Activated CD8-positive, alpha-beta memory T cell treated with anti-CD3 and anti-CD28 coated beads, Interleukin-2, amount 50 U/mL, for 24 hours (primary cell): ENCODE measurements around the gene NRP1.
"Not testable (repeated sequence)": the region's sequence is repeated elsewhere in the genome, so short reads cannot be mapped to it uniquely, and the experiment has no call there.

Experiments used
- DNase-seq: peaks from one replicate; pipeline ENCODE4 v3.0.0-alpha.2; 2020; ENCODE audit errors: extremely low read depth

NRP1 gene

DNA sequence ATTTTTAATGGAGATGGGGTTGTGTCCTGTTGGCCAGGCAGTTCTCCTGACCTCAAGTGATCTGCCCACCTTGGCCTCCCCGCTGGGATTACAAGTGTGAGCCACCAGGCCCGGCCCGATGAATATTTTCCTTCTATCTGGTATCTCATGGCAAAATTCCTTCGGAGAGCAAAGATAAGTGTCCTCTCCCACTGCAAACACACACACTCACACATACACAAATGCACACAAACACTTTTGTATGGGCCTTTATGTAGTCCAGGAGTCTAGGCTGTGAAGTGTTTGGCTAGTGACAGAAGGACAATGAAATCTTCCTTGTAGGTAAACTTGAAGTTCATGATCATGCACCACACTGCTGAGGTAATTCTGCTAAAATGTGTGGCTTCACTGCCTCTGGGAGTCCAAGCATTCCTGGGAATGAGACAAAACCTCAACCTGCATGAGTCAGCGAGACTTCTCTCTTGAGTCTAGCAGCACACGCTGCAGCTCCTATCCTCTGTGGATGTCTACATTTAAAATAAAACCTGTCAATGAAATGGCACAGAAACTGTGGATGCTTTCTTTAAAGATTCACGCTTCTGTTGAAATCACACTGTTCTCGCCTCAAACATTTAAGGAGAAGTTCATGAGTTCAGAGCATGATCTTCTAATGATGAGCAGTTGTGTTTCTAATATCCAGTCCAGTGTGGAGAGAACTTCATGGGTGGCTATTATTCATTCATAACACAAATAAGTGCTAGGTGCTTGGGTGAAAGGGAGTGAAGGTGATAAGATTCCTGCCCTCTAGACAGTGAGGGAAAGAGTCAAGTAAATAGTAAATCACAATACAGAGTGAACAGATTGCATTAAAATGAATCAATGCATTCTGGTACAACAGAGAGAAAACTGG, 96.5 kb downstream of the NRP1 start:
- no peak for DNase-seq

DNA sequence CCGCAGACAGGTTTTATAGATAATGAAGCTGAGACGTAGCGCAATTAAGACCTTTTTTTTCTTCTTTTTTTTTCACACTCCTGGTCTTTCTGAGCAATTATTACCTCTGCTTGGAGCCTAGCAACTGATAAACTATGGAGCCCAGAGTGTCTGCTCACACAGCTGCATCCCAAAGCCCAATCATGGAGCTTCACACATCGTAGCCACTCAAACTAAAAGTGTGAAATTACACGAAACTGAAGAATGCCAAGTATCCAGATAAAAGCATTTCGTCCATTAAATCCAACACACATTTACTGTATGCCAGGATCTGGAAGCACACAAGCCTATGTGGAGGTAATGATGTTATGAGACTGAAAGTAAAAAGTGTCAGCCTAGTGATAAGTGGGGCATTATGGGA, 97.6 kb downstream of the NRP1 start:
- no peak for DNase-seq

DNA sequence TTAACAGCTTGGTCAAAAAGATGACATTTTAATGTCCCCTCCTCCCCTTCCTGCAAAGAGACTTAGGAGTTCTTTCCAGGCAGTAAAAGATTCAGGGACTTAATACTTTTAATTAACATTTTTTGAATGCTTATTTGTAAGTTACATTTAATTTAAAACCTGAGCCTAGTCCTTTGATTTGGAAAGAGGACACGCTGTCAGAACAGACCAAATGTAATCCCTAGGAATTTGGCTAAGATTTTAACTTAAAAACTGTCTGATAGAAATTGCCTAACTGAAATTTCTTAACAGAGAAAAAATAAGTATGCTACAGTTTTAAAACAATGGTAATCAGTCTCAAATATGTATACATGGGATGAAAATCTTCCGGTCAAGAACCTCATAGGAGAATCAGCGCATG, 98.5 kb downstream of the NRP1 start:
- DNase-seq: no peak

DNA sequence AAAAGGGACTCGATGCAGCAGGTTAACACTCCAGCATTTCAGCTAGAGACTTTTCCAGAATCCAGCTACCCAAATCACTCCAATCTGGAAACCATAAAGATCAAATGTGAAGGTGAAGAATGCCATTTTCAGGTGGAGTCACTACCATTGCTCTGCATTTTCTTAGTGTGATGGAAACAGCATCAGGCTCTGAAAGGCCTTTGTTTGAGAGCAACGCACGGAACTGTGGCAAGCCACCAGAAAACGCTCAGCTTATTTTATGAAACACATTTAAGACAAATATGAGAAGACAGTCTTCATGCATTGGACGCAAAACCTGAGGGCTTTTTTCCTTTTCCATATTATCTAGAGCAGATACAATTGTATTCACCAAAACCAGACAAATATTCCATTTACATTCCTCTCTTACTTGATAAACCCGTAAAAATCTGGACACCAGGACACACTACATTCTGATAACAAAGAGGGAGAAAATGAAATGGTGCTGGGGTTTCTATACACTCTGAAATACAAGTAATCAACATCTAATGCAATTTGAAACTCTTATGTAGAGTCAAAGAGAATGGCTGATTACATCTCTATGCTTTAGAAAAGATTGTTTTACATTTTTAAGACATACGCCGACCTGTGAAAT, 99.1 kb downstream of the NRP1 start:
- no peak for DNase-seq

DNA sequence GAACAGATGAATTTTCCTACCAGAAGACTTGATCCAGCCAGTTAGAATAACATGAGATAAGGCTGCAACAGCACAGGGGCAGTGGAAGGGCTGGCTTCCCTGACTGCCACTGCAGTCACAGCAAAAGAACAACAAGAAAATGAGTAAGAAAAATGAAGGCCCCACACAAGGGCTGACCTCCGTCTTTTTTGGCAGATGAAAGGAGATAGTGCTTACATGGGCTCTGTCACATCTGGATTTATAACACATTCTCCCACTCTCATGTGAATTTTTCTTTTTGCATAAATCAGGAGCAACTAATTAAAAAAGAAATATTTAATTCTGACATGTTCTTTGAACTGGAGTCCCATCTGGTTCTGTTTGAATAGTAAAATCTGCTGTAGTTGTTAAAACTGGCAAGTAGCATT, 99.6 kb downstream of the NRP1 start:
- DNase-seq: no peak

DNA sequence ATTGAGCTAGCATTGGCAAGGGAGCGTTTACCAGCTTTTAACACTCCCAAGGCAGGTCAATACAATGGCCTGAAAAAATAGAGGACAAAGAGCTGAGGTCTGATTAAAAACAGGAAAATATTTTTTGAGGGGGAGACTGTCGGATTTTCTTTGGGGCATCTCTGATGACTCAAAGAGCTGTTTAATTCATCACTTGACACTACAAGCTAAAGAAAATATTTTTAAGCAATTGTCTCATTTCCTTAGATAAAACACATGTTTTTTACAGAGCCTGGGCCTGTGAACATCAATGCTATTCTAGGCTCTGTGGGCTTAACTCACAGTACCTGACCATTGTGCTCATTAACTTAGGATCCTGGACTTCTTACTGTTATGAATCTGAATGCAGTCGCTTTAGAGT, 100.8 kb downstream of the NRP1 start:
- DNase-seq: no peak

DNA sequence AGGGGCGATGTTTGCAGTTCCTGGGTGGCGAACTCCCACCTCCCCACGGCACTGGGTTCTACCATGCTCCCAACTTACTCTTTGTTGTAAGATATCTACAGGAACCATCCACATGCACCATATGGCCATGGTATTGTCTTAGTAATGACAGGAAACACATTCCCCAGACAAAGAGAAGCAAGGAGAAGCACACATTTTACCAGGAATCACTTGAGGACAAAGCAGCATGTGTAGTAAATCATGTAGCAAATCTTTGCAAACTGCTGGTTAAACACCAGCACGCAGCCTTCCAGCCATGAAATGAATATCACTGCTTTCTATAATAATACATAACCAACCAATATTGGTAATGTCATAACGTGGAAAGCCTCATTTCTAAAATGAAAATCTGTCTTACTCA, 101.2 kb downstream of the NRP1 start:
- DNase-seq: no peak

DNA sequence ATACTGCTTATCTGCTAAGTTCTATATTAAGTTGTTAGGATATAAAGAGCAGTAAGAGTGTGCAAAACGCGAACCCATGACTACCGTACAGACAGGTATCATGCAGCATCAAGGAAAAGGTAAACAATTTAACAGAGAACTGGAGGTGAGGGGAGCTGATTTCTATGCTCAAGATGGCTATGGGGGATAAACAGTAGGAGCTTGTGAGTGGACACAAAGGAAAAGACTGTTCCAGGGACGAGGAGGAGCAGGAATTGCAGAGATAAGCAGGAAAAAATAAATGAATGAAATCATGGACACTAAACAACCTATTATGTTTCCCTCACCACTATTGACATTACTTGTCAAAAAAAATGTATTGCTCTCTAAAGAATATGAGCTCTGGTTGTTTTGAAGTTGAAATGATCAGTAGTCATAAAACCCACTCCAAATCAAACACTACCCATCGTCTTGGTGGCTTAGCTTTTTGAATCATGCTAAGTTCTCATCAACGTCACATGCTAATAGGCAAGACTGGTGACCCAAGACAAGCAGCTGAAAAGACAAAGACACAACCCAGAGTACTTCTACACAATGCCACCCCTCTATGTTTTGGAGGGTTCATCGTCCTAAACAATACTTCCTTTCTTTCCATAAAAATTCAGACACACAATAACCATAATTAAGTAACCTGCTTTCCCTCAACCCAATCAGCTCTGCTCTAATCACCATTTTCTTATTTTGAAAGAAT, 102.7 kb downstream of the NRP1 start:
- no peak for DNase-seq

DNA sequence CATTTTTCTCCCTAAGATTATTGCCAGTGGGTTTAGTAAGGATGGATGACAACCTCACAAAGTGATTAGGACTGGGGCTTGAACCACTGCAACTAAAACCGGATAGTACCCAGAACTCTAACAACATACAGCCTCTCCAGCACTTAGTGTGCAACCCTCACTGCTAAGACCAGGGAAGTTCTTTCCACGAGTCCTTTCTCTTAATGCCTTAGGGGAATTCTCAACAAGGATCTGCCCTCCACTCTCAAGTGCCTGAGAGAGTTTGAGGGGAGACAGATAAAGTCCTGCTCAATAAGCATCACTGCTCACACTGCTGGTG, 104.6 kb downstream of the NRP1 start:
- DNase-seq: no peak

DNA sequence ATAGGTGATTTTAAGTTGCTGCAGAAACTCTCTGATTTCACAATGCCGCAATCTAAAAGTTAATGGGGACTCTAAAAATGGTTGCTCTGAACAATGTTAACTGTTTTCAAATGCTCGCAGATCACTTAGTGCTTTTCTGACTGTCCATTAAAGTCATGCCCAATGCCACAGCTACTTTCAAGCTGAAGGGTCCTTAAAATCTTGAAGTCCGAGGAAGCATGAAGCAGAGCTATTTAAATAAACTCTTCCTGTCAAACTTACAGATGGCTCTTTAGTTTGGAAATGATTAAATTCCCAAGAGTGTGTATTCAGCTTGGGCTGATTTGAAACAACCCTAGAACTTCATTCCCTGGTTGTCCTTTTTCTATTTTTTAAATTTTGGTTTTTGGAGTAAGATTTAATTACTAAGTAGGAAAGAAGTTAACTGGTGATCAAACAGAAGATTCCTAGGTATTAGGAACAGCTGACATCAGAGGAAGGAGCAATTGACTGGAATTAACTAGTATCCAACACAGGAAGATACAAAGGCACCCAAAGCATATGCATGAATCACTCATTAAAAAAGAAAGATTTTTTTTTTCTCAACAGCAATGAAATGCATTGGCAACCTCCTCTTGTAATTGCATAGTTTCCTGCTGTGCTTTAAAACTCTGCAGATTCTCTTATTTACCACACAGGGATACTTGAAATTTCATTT, 105.1 kb downstream of the NRP1 start:
- DNase-seq: no peak

DNA sequence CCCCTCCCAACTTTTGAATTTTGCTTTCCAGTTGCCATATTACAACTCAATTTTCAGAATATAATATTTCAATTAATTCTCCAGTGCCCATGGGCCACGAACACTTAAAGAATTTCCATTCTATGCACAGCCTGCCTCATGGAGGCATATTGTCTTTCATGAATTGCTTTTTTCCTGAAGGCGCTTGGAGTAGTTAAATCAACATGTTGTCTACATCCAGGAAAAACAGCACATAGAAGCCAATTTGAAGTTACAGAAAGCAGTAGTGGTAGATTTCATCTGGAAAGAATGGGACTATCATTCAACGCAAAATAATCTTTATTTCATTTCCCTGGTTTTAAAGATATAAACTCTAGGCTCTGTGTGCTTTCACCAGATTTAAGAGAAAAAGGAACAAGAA, 106.0 kb downstream of the NRP1 start:
- no peak for DNase-seq

DNA sequence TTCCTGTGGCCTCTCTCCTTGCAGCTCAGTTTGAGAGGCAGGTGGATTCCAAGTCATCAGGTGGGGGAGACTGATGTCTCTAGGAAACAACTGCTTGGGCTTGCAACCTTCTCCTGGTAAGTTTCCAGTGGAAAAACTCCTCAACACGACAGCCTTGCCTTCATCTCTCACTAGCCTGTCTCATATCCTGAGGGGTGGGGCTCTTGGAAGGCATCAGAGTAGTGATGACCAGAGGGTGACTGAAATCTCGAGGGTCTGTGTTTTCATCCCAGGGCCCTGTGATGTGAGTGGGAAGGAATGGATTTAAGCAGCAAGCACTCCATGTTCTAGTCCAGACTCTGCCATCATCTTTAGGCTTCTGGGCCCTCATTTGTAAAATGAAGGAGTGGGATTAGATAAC, 107.0 kb downstream of the NRP1 start:
- DNase-seq: no peak

DNA sequence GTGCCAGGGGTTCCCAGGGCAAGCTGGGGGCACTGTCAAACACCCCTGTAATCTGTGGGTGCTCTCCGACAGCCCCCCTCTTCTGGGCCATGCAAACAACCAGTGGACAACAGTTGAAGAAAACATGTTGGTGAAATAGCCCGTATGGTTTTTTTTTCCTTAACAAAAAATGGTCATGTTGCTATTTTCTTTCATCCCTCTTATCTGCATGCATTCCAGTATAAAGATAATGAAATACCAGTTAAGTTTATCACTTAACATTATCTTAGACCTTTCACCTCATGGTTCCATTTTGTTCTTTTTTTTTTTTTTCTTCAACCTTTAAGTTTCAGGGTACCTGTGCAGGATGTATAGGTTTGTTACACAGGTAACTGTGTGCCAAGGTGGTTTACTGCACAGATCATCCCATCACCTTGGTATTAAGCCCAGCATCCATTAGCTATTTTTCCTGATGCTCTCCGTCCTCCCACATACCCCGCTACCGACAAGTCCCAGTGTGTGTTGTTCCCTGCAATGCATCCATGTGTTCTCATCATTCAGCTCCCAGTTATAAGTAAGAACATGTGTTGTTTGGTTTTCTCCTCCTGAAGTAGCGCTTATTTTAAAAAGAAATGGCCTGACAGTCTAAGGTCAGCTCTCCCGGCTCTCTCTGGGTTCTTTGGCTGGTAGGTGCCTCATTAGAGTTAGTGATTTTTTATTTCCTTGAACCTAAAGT, 110.1 kb downstream of the NRP1 start:
- DNase-seq: no peak

DNA sequence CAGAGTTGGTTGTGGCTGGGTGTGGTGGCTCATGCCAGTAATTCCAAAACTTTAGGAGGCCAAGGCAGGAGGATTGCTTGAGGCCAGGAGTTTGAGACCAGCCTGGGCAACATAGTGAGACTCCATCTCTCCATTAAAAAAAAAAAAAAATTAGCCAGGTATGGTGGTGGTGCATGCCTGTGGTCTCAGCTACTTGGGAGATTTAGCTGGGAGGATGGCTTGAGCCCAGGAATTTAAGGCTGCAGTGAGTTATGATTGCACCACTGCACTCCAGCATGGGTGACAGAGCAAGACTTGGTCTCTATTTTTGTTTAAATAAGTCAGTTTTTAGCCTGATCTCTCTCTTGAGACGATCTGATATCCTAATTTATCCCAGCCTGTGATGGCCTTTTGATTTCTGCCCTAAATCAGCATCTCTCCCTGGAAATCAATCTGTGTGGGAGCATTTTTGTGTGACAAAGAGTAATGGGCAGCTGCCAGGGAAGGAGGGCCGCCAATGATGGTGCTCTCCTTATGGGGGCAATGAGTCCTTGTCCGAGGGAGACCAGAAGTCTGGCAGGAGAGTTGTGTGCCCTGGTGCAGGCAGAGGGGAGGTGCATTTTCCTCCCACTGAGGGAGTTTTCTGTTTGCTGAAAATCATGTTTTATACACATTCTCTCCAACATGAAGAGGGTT, 111.0 kb downstream of the NRP1 start:
- no peak for DNase-seq

DNA sequence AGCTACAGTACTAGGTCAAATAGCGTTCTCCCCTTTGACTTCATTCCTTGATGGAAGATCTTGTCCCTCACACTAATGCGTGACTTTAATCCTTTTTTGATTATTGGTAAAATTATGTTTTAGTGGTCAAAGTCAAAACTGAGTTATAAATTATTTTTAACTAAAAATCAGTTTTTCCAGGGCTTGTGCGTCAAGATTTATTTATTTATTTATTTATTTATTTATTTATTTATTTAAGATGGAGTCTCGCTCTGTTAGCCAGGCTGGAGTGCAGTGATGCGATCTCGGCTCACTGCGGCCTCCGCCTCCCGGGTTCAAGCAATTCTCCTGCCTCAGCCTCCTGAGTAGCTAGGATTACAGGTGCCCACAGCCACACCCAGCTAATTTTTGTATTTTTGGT, 112.2 kb downstream of the NRP1 start:
- not testable (repeated sequence) for DNase-seq

DNA sequence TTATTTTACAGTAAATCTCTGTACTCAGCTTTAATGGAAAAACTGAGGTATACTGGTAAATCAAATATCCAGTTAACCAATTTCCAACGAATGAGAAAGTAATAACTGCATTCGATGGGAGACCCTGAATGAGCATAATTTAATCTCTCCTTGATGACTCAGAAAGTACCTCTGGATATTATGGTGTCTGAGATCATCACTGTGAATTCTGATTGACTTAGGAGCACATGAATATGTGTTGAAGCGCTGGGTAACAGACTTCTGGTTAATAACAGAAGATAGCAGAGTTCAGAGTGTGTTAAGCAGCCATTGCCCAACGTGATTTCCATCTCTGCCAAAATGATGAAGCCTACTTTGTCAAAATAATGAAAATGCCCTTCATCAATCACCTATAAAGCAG, 116.6 kb downstream of the NRP1 start:
- DNase-seq: no peak

DNA sequence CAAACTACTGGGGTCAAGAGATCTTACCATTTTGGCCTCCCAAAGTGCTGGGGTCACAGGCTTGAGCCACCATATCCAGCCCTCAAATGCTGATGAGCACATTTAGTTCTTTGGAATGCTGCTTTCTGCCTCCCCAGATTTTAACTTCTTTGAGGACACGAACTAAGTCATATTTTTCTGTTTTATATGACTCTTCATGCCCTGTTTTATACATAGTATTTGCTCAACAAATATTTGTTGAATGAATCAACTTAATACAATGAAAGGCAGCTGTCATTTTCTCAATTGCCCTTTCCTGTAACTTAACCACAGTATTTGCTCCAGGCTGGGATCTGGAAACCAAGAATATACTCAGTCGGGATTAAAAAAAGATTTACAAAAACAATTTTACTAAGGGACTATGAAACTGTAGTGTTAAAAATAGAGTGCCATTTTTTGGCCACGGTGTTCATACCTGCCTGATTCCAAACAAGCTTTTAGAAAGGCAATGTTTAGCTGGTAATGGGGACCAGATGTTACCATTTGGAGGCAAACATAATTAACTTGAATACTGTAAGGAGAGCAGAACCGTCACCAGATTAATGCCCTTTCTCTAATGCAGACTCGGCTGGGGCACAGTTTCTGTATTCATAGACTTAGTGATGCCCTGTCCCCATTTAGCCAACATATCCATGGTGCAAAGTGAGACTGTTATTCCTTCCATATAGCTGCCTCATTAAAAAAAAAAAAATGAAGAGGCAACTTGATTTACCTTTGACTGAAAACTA, 117.6 kb downstream of the NRP1 start:
- no peak for DNase-seq

DNA sequence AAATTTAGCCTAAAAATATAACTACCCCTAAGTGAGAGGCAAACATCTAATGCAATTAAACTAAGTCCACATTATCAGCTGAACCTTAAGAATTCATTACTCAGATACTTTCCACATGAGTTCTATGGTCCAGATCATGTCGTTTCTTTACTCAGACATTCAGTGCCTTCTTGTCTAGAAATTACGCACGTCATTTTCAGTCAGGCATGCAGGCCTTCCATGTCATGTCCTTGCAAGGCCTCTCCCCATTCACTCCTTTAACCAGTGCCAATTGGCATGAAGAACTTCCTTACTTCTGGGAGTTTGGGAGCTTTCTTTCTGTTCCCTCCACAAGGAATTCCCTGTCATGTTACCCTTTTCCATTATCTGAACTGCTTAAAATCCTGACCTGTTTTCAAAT, 118.8 kb downstream of the NRP1 start:
- DNase-seq: no peak

DNA sequence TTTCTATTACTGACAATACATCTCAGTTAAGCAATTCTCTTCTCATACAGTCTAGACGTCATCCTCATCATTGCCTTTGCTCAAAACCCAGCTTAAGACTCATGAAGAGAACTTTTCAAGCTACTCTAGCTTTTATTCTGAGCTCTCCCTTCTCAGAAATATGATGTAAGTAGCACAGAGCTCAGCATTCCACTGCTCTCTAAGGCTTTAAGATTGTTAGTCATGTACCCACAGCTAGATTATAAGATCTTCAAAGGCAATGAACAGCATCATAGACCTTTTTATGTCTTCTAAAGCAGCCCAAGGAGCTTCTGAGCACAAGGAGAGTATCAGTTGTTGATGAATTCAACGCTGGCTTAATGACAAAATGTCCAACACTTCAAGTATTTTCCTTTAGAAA, 119.3 kb downstream of the NRP1 start:
- no peak for DNase-seq

DNA sequence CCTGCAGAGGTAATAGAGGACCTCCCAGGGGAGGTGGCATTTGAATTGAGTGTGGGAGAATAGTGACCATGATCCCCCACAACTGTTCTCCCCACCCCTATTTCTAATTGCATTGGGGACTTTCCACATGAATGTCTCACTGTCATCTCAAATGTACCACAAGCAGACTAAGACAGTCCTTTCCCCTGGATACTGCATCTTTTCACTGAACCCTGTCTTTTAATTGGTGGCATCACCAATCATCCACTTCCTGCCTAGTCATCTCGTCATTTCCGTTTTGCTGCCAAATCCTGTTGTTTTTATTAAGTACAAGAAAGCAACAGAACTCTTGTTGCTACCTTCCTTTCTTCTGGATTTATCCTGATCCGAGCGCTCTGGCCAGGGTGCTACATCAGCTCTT, 120.3 kb downstream of the NRP1 start:
- no peak for DNase-seq
